Fibroblast of peridontal ligament (primary cell): Measurements from ENCODE around the gene LMO7.

Experiments
- DNase-seq: peaks from one replicate; pipeline ENCODE4 v3.0.0-alpha.2; 2010; ENCODE audit errors: extremely low read depth

The LMO7 gene

GRCh38 chr13:75635828-75636435, at the start of gene LMO7:
Gene LMO7, plus strand, starts transcription at chr13:75636330. Its CDS starts 328 bp downstream, at chr13:75636658.
- DNase-seq: no peak

- DNase-seq: no peak
These were observed 48.5 kb upstream of the LMO7 start for GRCh38 chr13:75587679-75588078.

GRCh38 chr13:75596657-75597182, 39.4 kb upstream of the LMO7 start:
- no peak for DNase-seq

- no peak for DNase-seq
These were observed 35.8 kb upstream of the LMO7 start for GRCh38 chr13:75600371-75600770.

GRCh38 chr13:75603038-75603437, 33.1 kb upstream of the LMO7 start:
- no peak for DNase-seq

- DNase-seq: no peak
These were observed 28.7 kb upstream of the LMO7 start for GRCh38 chr13:75607447-75607846.

GRCh38 chr13:75610466-75610865, 25.7 kb upstream of the LMO7 start:
- DNase-seq: no peak

- no peak for DNase-seq
These were observed 23.8 kb upstream of the LMO7 start for GRCh38 chr13:75612354-75612753.

- no peak for DNase-seq
These were observed 18.9 kb upstream of the LMO7 start for GRCh38 chr13:75617230-75617629.

GRCh38 chr13:75618308-75618707, 17.8 kb upstream of the LMO7 start:
- DNase-seq: peak; percentile 39

- no peak for DNase-seq
These were observed 16.1 kb upstream of the LMO7 start for GRCh38 chr13:75620020-75620419.

GRCh38 chr13:75621147-75621546, 15.0 kb upstream of the LMO7 start:
- peak; percentile 77 for DNase-seq

GRCh38 chr13:75628801-75629200, 7.3 kb upstream of the LMO7 start:
- no peak for DNase-seq

- peak; percentile 92 for DNase-seq
These were observed 2.8 kb upstream of the LMO7 start for GRCh38 chr13:75633285-75633684.

- DNase-seq: peak; percentile 39
These were observed 866 bp upstream of the LMO7 start for GRCh38 chr13:75635101-75635827.

GRCh38 chr13:75636436-75637180, 478 bp downstream of the LMO7 start:
- DNase-seq: no peak

- DNase-seq: peak; percentile 50
These were observed 1.1 kb downstream of the LMO7 start for GRCh38 chr13:75637181-75637750.

- DNase-seq: no peak
These were observed 3.3 kb downstream of the LMO7 start for GRCh38 chr13:75639454-75639853.

- DNase-seq: no peak
These were observed 4.9 kb downstream of the LMO7 start for GRCh38 chr13:75641026-75641425.

GRCh38 chr13:75643182-75643581, 7.1 kb downstream of the LMO7 start:
- no peak for DNase-seq

- DNase-seq: peak; percentile 70
These were observed 7.6 kb downstream of the LMO7 start for GRCh38 chr13:75643693-75644092.

- DNase-seq: peak; percentile 61
These were observed 9.0 kb downstream of the LMO7 start for GRCh38 chr13:75645141-75645540.
